ENCODE results near the gene SLC25A41.

Gene SLC25A41

GRCh38 chr19:6460099-6460884 is 26.7 kb upstream of the SLC25A41 start:
- DNase-seq (ENCODE audit: low read depth) = peak; percentile 91

DNA sequence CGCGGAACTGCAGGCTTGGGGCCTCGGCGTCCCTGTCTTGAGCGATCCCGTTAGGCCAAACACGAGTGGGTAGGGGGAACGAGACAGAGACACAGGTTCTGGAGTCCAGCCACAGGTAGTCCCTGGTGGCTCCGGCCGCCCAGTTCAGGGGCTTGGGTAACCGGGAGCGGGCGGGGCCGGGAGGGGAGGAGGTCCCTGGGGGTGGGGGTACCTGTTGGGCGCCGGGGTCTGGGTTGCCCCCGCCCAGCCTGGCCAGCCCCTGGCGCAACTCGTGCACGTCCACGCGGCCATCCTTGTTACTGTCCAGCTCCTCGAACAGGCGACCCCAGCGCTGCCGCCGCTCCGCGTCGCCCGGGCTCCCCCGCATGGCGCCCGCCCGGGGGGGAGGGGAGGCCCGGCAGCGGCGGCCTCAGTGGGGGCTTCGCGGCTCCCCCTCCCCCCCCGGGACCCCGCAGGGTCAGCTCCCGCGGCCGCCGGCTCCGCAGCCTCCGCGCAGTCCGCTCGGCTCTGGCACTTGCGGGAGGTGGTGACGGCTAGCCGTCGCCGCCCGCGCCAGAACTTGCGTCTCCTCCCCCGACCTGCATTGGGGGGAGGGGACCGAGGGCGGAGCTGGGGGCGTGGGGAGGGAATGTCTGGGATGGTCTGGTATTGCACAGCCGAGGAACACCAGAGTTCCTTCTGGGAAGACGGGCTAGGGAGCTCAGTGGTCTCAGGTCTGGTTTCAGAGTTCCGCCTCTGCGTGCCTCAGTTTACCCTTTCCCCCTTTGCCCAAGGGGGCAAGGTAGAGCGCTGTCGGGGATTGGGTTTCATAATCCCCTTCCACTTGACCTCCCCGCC is 25.9 kb upstream of the SLC25A41 start, which contains the start of gene SLC25A23:
Gene SLC25A23 (minus strand): TSS at position 531 of the 837 bp plus-strand sequence. CDS start 164 bp downstream, at position 367.
- DNase-seq (ENCODE audit: low read depth) = peak; percentile 34

- DNase-seq (ENCODE audit: low read depth) = no peak
Observed at GRCh38 chr19:6458695-6459261, 25.2 kb upstream of the SLC25A41 start.

- no peak for DNase-seq (ENCODE audit: low read depth)
Observed at GRCh38 chr19:6457958-6458694, 24.6 kb upstream of the SLC25A41 start.

DNA sequence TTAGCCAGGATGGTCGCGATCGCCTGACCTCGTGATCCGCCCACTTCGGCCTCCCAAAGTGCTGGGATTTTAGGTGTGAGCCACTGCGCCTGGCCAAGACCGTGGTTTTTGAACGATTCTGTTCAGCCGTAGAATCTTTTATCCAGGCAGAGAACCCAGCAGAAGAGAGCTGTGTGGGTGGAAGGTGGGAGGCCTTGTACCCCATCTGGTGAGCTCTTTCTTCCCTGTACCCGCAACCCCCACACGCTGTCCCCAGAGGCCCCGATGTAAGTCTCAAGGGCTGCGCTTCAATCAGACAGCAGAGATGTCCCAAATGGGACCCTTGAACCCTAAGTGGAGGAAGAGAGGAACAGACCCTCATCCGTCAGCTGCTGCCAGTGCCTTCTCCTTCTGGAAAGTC is 22.4 kb upstream of the SLC25A41 start:
- DNase-seq (ENCODE audit: low read depth) = no peak

DNA sequence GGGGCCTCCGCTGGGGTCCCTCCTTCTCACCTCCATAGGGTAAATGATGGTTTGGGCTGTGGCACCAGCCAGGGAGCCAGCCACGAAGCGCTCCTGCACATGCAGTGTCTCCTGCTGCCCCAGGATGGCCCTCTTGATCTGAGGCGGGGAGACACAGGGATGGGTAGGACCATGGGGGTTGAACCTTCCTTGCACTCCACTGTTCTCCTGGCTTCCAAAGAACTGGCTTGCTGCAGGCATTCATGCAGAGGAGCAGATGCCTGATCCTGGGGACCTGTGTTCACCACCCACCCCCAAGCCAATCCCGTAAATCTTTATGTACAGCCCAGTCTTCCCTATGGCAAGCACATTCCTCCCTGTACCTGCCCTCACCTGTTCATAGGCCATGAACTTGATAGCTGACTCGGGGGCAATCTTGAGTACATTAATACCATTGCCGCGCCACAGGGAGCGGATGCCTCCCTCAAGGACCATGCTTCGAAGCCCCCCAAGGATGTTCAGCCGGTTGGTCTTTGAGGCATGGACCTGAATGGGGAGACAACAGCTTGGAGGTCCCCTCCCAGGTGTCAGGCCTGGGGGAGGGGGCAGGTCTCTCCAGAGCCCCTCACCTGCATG is 20.5 kb upstream of the SLC25A41 start:
- no peak for DNase-seq (ENCODE audit: low read depth)

GRCh38 chr19:6452899-6453298 is 19.3 kb upstream of the SLC25A41 start:
- no peak for DNase-seq (ENCODE audit: low read depth)

- DNase-seq (ENCODE audit: low read depth) = no peak
Observed at GRCh38 chr19:6452223-6452614, 18.7 kb upstream of the SLC25A41 start.

GRCh38 chr19:6451583-6452222 is 18.1 kb upstream of the SLC25A41 start:
- DNase-seq (ENCODE audit: low read depth) = no peak

GRCh38 chr19:6450166-6450565 is 16.6 kb upstream of the SLC25A41 start:
- DNase-seq (ENCODE audit: low read depth) = no peak

DNA sequence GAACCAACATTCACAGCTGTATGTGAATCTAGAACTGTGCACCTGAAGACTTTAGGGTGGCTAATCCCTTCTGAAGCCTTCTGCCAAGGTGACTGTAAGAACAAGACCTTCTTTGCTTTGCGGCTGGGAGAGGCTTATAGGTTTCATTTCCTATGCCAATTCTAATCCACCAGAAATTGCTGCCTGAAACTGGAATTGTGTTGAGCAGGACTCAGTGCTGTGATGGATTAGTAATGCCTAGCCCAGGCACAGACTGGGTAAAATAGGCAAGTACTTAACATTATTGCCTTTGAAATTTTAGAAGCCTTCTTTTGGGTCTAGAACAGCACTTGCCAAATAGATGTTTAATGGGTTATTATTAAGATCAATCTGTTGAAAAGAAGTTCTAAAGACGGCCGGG is 14.5 kb upstream of the SLC25A41 start:
- DNase-seq (ENCODE audit: low read depth) = no peak

GRCh38 chr19:6446452-6446851 is 12.9 kb upstream of the SLC25A41 start:
- DNase-seq (ENCODE audit: low read depth) = no peak

- no peak for DNase-seq (ENCODE audit: low read depth)
Observed at GRCh38 chr19:6443986-6444385, 10.4 kb upstream of the SLC25A41 start.

GRCh38 chr19:6442087-6442688 is 8.6 kb upstream of the SLC25A41 start:
- no peak for DNase-seq (ENCODE audit: low read depth)

DNA sequence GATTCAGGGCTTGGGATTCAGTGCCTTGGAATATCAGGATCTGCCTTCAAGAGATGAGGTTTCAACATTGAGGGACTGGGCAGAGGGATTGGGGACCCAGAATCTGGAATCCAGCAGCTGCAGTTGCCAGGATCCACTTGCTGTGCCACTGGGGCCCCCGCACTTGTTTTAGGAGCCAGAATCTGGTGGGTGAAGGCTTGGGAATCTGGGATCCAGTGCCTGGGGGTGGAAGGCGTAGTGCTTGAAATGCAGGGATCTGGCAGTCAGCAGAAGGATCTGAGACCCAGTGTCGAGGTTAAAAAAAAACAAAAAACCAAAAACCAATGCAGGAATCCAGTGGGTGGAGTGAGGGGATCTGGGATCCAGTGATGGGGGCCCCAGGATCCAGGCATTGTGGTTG is 7.3 kb upstream of the SLC25A41 start:
- no peak for DNase-seq (ENCODE audit: low read depth)

GRCh38 chr19:6439743-6440142 is 6.2 kb upstream of the SLC25A41 start:
- DNase-seq (ENCODE audit: low read depth) = no peak

DNA sequence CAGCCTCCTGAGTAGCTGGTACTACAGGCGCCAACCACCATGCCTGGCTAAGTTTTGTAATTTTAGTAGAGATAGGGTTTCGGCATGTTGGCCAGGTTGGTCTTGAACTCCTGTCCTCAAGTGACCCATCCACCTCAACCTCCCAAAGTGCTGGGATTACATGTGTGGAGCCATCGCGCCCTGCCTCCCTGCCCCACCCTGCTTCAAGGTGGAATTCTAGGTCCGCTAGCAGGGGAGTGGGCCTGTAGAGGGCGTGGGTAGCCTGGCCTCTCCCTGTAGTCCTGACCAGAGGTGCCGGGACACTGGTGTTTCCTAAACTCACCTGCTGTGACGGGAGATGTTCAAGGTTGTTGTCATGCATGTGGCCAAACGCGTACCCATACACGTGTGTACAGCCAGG is 398 bp downstream of the SLC25A41 start:
- no peak for DNase-seq (ENCODE audit: low read depth)

GRCh38 chr19:6431891-6432290 is 1.7 kb downstream of the SLC25A41 start:
- no peak for DNase-seq (ENCODE audit: low read depth)

GRCh38 chr19:6429419-6430221 is 3.9 kb downstream of the SLC25A41 start:
- DNase-seq (ENCODE audit: low read depth) = no peak

All from stimulated activated CD8-positive, alpha-beta memory T cell treated with anti-CD3 and anti-CD28 coated beads, Interleukin-12 subunit alpha, Interleukin-12 subunit beta, amount 100 ng/mL, for 4 hours (primary cell).